CD4-positive, alpha-beta T cell treated with Interleukin-6 at 100 ng/mL for 8 hours (primary cell): Measurements from ENCODE around the gene IL20RB.
"Not testable (repeated sequence)": the region's sequence is repeated elsewhere in the genome, so short reads cannot be mapped to it uniquely, and the experiment has no call there.

Experiments
- DNase-seq: peaks from one replicate; pipeline ENCODE4 v3.0.0-alpha.2; 2020; ENCODE audit warnings: mixed read lengths, low spot score

The IL20RB gene

DNA sequence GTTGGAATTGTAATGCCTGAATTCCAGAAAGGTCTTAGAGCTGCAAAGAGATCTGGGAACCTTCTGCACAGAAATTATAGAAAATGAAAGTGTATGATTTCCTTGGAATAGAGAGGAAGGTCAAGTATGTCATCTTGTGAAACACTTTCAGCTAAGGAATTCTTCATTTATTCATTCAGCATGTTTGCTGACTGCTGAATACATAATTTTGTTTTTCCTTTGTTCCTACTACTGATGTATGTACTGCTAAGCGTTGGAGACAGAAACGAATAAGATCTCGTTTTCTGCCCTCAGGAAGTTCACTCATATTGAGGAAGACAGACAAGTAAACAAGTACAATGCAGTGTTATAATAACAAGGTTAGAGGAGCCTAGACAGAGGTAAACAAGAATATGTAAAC, 14.3 kb upstream of the IL20RB start:
- DNase-seq: no peak

GRCh38 chr3:136946978-136947377, 10.8 kb upstream of the IL20RB start:
- no peak for DNase-seq

DNA sequence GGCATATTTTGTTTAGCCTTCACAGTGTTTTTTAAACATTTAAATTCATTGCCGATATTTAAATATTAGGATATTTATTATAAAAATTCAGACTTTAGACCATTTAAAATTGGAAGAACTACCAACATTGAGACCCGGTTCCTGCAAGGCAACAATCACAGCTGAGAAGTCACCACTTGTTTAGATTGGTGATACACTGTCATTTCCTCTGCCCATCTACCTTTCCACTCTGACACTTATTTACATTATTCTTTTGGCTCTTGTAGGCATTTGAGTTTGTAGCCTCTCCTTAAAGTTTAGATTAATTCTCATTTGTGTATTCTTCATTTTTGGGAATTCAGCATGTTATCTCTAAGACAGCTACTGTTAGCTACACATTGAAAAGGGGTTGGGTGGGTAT, 10.3 kb upstream of the IL20RB start:
- DNase-seq: no peak

DNA sequence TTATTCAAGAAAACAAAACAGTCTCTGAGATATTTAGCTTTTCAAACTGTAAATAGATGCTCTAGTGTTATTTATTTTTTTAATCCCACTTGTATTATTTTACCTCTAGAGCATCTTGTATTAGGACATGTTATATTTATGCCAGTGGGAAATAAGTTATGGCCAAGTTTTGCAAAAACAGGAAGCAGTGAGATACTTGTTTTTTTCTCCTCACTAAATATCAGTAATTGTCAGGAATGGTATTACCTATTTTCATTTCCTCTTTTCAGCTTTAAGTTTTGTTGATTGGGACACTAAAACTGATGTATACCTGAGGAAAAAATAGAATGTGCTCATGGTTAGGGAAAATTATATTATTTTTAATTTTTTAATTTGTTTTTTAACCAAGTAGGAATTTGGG, 8.6 kb upstream of the IL20RB start:
- no peak for DNase-seq

- DNase-seq: no peak
Observed at GRCh38 chr3:136949708-136950107, 8.1 kb upstream of the IL20RB start.

DNA sequence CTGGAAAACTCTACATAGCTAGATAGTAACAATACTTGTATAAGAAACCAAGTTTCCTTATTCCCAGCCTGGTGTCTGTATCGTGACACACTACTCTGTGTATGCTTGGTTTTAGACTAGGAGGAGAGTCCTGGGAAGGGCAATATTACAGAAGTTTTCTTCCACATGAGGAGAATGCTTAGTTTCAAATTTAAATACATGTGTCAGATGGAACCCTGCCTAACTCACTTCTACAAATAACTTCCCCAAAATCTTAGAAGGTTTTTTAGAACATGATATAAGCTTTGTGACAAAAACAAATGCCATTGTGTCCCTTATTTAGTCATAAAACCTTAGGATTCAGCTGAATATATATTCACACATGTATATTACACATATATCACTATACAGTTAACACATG, 7.2 kb upstream of the IL20RB start:
- DNase-seq: no peak

DNA sequence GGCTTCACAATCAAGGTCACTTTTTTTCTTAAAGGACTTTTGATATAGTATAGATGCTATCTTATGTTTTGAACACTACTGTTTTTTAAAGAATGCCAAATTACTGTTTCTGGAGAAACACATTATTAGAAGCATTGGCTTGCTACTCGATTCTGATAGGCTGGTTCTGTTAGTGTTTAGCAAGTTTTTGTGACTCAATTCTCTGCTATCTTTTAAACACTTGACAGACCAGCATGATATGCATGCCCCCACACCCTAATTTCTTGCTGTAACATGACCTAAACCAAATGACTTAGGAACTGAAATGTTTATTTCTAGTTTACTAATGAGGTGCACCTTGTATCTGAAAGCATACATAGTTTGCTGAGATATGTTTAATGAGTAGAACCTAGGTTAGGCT, 5.5 kb upstream of the IL20RB start:
- no peak for DNase-seq

DNA sequence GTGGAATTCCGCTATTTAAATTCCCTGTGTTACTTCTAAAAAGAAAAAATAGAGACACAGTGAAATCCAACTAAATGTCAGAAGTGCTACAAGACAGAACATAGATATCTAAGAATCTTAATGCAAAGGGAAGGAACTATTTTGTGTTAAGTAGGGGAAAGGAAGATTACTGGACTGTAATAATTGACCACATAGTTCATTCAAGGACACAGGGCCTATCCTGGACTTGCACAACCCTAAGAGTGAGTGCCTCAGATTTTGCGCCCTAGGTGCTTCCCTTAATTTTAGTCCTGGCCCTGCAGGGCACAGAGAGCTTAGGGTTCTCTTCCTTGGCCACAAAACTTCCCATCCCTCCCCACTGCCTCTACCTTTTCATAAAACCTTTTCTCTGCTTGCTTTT, 3.5 kb upstream of the IL20RB start:
- no peak for DNase-seq

GRCh38 chr3:136954980-136955780, 2.6 kb upstream of the IL20RB start:
- DNase-seq: no peak

- no peak for DNase-seq
Observed at GRCh38 chr3:136955813-136956212, 2.0 kb upstream of the IL20RB start.

- DNase-seq: no peak
Observed at GRCh38 chr3:136956971-136957370, 812 bp upstream of the IL20RB start.

DNA sequence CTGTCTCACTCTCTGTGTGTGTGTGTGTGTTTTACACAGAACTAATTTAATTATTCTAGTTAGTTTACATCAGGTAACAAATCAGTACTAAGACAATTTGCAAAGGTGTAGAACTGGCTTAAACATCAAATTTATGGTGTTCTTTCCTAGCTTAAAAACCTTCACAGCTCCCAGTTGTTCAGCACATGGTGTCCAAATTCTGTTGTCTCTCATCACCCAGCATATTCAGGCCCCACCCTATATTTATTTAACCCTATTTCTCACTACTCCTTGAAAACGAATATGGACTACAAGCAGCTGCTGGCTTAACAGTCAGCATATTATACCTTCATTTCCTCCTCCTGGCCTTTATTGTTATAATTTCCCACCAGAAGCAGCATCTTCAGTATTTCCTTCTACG, 1.2 kb downstream of the IL20RB start:
- no peak for DNase-seq

GRCh38 chr3:136959599-136959998, 1.8 kb downstream of the IL20RB start:
- no peak for DNase-seq

GRCh38 chr3:136960838-136961836, 3.4 kb downstream of the IL20RB start:
- DNase-seq: no peak

DNA sequence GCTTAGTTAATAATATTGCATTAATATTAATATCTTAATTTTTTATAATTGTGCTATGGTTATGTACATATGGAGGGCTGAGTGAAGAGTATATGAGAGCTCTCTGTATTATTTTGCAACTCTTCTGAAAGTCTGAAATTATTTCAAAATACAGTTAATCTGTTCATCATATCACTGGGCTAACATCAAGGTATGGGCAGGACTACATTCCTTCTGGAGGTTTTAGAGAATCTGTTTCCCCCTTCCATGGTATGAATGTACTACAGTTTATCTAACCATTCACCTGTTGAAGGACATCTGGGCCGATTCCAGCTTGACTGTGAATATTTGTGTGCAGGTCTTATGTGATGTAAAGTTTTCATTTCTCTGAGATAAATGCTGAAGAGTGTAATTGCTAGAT, 5.1 kb downstream of the IL20RB start:
- DNase-seq: no peak

DNA sequence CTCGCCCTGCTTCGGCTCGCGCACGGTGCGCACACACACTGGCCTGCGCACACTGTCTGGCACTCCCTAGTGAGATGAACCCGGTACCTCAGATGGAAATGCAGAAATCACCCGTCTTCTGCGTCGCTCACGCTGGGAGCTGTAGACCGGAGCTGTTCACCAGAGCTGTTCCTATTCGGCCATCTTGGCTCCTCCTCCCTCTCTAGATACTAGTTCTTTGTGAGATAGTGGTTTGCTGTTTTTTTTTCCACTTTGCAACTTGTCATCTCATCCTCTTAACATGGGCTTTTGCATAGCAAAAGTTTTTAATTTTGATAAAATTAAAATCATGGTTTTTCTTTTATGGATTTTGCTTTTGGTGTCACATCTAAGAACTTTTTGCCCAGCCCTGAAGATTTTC, 11.8 kb downstream of the IL20RB start:
- not testable (repeated sequence) for DNase-seq

DNA sequence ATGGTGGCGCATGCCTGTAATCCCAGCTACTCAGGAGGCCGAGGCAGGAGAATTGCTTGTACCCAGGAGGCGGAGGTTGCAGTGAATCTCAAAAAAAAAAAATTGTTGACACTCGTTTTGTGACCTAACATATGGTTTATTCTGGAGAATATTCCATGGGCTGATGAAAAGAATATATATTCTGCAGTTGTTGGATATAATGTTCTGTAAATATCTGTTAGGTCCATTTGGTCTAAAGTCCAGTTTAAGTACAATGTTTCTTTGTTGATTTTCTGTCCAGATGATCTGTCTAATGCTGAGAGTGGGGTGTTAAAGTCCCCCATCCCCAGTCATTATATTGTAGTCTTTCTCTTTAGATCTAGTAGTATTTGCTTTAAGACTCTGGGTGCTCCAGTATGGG, 15.6 kb downstream of the IL20RB start:
- DNase-seq: no peak

GRCh38 chr3:136974670-136975069, 16.9 kb downstream of the IL20RB start:
- no peak for DNase-seq

DNA sequence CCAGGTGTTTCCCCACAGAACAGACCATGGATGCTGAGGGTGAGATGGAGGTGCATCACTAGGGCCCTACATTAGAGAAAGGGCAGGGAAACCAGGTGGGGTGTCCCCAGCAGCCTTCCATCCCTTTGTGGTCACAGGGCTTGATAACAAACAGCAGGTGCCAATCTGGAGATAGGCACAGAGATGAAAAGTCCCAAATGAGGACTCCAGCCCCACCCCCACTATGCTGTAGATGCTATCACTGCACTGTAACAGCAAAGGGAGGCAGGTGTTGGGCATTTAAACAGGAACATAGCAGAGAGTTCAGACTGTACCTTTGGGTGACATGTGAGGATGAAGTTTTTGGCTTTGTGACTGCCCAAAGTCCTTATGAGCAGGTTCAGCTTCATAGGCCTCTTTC, 21.4 kb downstream of the IL20RB start:
- no peak for DNase-seq

GRCh38 chr3:136979684-136980083, 21.9 kb downstream of the IL20RB start:
- DNase-seq: no peak

- DNase-seq: no peak
Observed at GRCh38 chr3:136982033-136982432, 24.2 kb downstream of the IL20RB start.

DNA sequence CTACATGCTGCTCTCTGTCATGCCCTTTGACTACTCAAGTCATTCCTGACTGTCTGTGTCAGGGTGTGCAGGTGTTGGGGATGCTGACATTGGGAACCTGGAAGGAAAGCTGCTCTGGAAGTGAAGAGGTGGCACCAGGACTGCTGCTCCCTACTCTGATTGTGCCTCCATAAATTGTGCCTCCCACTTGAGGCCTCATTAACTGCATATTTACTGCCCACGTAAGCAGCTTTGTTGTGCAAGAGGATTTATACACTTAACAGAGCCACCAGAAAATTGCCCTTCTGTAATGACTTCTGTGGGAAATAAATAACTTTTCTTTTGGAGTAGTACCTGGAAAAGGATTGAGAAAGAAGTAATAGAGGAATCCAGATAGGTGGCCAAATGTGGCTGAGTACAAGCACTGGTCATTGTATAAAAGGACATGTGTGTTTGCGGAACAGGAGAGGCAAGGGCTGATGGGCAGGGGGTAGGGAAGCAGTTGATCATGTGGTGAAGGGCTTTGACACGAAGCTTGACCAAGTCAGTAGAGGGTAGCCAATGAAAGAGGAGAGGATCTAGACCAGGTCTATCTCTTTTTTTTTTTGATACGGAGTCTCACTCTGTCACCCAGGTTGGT, 24.8 kb downstream of the IL20RB start:
- DNase-seq: no peak

DNA sequence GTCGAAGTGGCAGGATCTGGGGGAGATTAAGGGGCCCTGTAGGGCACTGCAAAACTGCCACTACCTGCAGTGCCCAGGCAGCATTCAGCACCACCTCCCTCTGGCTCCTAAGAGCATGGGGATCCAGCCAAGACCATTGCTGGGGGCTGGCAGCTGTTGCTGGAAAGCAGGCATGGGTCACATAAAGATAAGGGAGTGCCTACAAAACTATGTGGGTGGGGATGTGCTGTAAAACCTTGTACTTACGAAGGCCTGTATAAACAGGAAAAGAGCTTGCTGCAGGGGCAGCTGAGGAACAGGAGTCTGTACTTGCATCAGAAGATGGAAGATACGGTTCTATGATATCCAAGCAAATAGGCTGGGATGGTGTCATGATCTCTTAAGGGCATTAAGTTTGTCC, 27.1 kb downstream of the IL20RB start:
- DNase-seq: no peak
